Spleen (tissue), 7 donors: ENCODE results near the gene YTHDF2.

ENCODE experiments used
- POLR2A ChIP-seq, 3 donors: fragments of 450-650 bp; IDR thresholded peaks; one replicate each; pipeline ENCODE4 v1.5.1; 2017; ENCODE audit warnings: antibody characterized with exemption in 3 of 3, mild to moderate bottlenecking in 1 of 3
- POLR2AphosphoS5 ChIP-seq, 3 donors: sonication (generic); formaldehyde crosslinking; IDR thresholded peaks; one replicate each; pipeline ENCODE4 v1.5.1; 2017; ENCODE audit warnings: antibody characterized with exemption in 3 of 3
- TF ChIP-seq, protein P1 (sequence below), 11 experiments: fragments of 200-600 bp in 7 of 11; fragments of 450-650 bp in 4 of 11; sonication (generic) in 4 of 11; IDR thresholded peaks in 8 of 11; conservative IDR thresholded peaks in 3 of 11; 1 replicate in 7 of 11; 2 replicates in 4 of 11; pipeline versions ENCODE4 v1.4.0 to v1.8.0; 2016 to 2021; ENCODE audit warnings: antibody characterized with exemption in 11 of 11, inconsistent platforms in 4 of 11, mild to moderate bottlenecking in 1 of 11
- donor health status: DM: no; HTN: no; CAD: no; lungs with moderate emphysema.
- donor health status: DM: no; HTN: no; CAD: no.
- donor health status: DM: no; HTN: no; CAD: no.

DNA sequence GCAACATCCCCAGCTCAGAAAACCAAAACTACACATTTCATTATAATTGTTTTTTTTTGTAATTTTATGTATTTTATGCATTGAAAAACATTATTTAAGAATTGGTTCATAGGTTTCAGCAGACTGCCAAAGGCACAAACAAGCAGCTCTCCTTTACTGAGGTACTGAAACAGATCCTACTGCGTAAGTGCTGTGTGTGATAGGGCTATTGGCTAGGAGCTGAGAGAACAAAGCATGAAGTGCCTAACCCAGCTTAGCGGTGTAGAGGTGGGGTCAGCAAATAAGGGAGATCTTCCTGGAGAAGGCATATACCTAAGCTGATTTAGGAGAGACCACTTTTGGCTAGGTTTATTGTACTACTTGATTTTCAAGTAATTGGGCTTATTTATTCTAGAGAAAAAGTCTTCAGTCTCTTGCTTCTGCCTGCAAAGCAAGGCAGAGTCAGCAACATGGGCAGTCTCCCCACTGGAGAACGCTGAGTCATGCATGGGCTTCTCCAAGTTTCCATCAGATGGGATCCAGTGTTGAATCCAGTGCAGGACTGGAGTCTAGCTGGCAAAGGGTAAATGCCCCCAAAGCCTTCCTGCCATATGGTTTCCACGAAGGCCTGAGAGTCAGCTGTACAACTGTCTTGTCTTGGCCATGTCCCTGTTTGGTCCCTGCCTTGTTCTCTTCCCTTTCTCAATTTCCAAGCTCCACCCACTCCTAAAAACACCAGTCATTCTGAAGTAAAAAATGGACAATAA is 18.0 kb upstream of the YTHDF2 start:
- TF ChIP-seq, protein P1, sequence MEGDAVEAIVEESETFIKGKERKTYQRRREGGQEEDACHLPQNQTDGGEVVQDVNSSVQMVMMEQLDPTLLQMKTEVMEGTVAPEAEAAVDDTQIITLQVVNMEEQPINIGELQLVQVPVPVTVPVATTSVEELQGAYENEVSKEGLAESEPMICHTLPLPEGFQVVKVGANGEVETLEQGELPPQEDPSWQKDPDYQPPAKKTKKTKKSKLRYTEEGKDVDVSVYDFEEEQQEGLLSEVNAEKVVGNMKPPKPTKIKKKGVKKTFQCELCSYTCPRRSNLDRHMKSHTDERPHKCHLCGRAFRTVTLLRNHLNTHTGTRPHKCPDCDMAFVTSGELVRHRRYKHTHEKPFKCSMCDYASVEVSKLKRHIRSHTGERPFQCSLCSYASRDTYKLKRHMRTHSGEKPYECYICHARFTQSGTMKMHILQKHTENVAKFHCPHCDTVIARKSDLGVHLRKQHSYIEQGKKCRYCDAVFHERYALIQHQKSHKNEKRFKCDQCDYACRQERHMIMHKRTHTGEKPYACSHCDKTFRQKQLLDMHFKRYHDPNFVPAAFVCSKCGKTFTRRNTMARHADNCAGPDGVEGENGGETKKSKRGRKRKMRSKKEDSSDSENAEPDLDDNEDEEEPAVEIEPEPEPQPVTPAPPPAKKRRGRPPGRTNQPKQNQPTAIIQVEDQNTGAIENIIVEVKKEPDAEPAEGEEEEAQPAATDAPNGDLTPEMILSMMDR (IDR thresholded peaks at IDR 0.05 in 8 of 11, conservative IDR thresholded peaks at IDR 0.05 in 3 of 11) = no peak
- TF ChIP-seq POLR2AphosphoS5 (IDR thresholded peaks at IDR 0.05) (no peak), POLR2A (IDR thresholded peaks at IDR 0.05) (no peak)
